Esophagus muscularis mucosa (tissue), 4 donors: Measurements from ENCODE around the gene SULF2. TPM values are rescaled to one million over a fixed set of nuclear protein-coding genes. Genes with fewer than 3 reads are reported as not detected.
A peak's percentile ranks its signal among the peaks of the same experiment; 100 is the strongest.

Experiments
- DNase-seq: peaks from one replicate; pipeline ENCODE4 v3.0.0-alpha.2; 2017; ENCODE audit errors: extremely low spot score
- H3K27ac ChIP-seq, 4 donors: fragments of 200-600 bp; sonication (generic); replicated peaks in 1 of 4; 1 replicate in 3 of 4; 2 replicates in 1 of 4; pipeline ENCODE4 v1.5.1; 2016 to 2019; ENCODE audit warnings: mild to moderate bottlenecking in 1 of 4
- H3K27me3 ChIP-seq, 4 donors: fragments of 200-600 bp; sonication (generic); one replicate each; pipeline versions ENCODE4 v1.5.1 to v1.6.0; 2016 to 2019
- H3K36me3 ChIP-seq, 4 donors: fragments of 200-600 bp; sonication (generic); one replicate each; pipeline ENCODE4 v1.5.1; 2016 to 2019
- H3K4me1 ChIP-seq, 4 donors: fragments of 200-600 bp; sonication (generic); one replicate each; pipeline ENCODE4 v1.5.1; 2016 to 2019
- H3K4me3 ChIP-seq, 4 donors: fragments of 200-600 bp; sonication (generic); 1 replicate in 2 of 4; 2 replicates in 2 of 4; pipeline ENCODE4 v1.5.1; 2016 to 2019; ENCODE audit warnings: mild to moderate bottlenecking in 4 of 4, moderate library complexity in 1 of 4
- H3K9me3 ChIP-seq, 4 donors: fragments of 200-600 bp; sonication (generic); 1 replicate in 3 of 4; 2 replicates in 1 of 4; pipeline ENCODE4 v1.5.1; 2016 to 2019
- EP300 ChIP-seq: sonication (generic); formaldehyde crosslinking; IDR thresholded peaks from one replicate; pipeline ENCODE4 v1.6.1; 2017; ENCODE audit warnings: antibody characterized with exemption
- POLR2A ChIP-seq: fragments of 450-650 bp; IDR thresholded peaks from one replicate; pipeline ENCODE4 v1.6.1; 2017; ENCODE audit warnings: antibody characterized with exemption, moderate library complexity, mild to moderate bottlenecking, low read depth
- POLR2AphosphoS5 ChIP-seq, 2 donors: sonication (generic); formaldehyde crosslinking; IDR thresholded peaks; one replicate each; pipeline ENCODE4 v1.6.1; 2017; ENCODE audit warnings: antibody characterized with exemption in 2 of 2
- WGBS: methylation state at CpG from one replicate; pipeline ENCODE4 v1.1.5; 2018; 5-methylcytosine and 5-hydroxymethylcytosine counted together
- intact Hi-C: fragments of 100-400 bp; cut with DNase I; formaldehyde crosslinking; loops from one replicate; pipeline ENCODE4 v1.15.1; 2023
- total RNA-seq, 4 donors: library from RNA; depleted of rRNA; stranded (reverse); fragments of >200 nt; gene quantifications; one replicate each; pipeline versions ENCODE4 v1.1.0 to v1.2.1, GENCODE V29; 2016
- TF ChIP-seq, protein P1 (sequence below), 3 experiments: fragments of 200-600 bp in 2 of 3; fragments of 450-650 bp in 1 of 3; sonication (generic) in 2 of 3; IDR thresholded peaks; one replicate each; pipeline ENCODE4 v1.5.1; 2017 to 2019; ENCODE audit warnings: antibody characterized with exemption in 3 of 3, mild to moderate bottlenecking in 2 of 3, moderate library complexity in 1 of 3

SULF2 gene
- total RNA-seq, 4 donors from 2014 or later, result 78.7 to 243 (median 138) TPM

DNA sequence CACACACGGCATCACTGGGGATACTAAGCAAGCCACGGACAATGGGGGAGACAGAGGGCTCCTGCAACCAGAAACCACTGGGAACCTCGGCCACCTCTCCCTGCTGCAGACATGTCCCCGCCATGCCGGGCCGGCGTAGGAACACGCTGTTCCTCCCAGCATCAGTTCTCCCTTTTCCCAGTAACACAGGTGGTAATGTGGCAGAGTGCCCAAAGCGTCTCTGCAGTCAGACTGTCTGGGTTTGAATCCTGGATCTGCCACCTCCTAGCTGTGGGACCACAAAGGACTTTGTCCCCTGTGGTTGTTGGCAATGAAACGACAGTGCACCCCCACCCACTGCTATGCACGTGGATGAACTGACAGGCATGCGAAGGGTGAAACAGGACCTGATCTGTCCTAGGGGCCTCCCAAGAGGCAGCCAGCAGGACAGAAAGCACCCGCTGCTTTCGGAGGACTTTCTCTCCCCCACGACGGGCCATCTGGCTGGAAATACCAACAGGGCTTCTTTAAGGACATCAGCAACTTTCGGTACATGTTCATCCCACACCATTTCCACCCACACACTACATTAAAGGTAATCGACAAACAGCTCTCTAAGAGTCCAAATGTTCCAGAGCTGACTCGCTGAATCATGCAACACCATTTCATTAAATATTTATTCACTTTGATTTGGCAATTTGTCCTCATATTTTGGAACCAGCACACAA lies 74.1 kb downstream of the SULF2 start:
- TF ChIP-seq EP300, result peak; percentile 44
- TF ChIP-seq, protein P1, sequence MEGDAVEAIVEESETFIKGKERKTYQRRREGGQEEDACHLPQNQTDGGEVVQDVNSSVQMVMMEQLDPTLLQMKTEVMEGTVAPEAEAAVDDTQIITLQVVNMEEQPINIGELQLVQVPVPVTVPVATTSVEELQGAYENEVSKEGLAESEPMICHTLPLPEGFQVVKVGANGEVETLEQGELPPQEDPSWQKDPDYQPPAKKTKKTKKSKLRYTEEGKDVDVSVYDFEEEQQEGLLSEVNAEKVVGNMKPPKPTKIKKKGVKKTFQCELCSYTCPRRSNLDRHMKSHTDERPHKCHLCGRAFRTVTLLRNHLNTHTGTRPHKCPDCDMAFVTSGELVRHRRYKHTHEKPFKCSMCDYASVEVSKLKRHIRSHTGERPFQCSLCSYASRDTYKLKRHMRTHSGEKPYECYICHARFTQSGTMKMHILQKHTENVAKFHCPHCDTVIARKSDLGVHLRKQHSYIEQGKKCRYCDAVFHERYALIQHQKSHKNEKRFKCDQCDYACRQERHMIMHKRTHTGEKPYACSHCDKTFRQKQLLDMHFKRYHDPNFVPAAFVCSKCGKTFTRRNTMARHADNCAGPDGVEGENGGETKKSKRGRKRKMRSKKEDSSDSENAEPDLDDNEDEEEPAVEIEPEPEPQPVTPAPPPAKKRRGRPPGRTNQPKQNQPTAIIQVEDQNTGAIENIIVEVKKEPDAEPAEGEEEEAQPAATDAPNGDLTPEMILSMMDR (IDR thresholded peaks at IDR 0.05), result no peak
- TF ChIP-seq POLR2AphosphoS5 (IDR thresholded peaks at IDR 0.05), result peak in 1 of 2 donors; percentile 54
- Histone ChIP-seq H3K4me3 (no peak overlapping the region), H3K4me1 (peaks cover 3 to 55% (median 51%) of the 10 kb centered on the region in 4 donors), H3K36me3 (no peaks in the 10 kb centered on the region), H3K27me3 (no peaks in the 10 kb centered on the region), H3K27ac (peak overlapping the region; percentile 13 to 74 (median 48)), H3K9me3 (no peaks in the 10 kb centered on the region)
- WGBS, result 53% methylated on average over 12 of the region's 19 CpGs
- intact Hi-C loops, result no loop called here
- no peak for DNase-seq

DNA sequence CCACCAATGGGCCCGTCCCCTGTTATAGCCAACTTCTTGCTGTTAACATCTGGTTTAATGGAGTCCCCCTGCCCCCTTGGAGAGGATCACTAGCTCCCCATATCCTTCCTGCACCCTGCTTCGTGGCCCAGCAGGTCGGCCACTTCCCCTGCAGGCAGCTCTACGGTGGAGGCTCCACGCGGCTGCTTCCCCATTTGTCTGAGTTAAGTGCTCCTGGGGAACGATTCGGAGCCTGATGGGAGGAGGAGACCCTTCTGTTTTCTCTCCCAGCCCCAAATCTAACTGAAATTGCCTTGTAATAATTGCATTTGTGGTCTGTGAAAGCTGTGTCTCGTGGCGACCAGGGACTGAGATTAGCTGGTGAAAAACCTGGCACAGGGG lies 74.6 kb downstream of the SULF2 start:
- TF ChIP-seq POLR2A (no peak), POLR2AphosphoS5 (IDR thresholded peaks at IDR 0.05) (no peak)
- TF ChIP-seq, protein P1 (IDR thresholded peaks at IDR 0.05), result no peak
- Histone ChIP-seq H3K4me1 (peaks cover 8 to 60% (median 56%) of the 10 kb centered on the region in 4 donors), H3K4me3 (no peak overlapping the region), H3K27ac (peak overlapping the region in 3 of 4 donors; percentile 45 to 74 (median 50)), H3K36me3 (no peaks in the 10 kb centered on the region), H3K27me3 (no peaks in the 10 kb centered on the region), H3K9me3 (no peaks in the 10 kb centered on the region)
- no peak for DNase-seq
- intact Hi-C loops, result no loop called here
- 73% methylated on average over 9 of the region's 10 CpGs for WGBS

DNA sequence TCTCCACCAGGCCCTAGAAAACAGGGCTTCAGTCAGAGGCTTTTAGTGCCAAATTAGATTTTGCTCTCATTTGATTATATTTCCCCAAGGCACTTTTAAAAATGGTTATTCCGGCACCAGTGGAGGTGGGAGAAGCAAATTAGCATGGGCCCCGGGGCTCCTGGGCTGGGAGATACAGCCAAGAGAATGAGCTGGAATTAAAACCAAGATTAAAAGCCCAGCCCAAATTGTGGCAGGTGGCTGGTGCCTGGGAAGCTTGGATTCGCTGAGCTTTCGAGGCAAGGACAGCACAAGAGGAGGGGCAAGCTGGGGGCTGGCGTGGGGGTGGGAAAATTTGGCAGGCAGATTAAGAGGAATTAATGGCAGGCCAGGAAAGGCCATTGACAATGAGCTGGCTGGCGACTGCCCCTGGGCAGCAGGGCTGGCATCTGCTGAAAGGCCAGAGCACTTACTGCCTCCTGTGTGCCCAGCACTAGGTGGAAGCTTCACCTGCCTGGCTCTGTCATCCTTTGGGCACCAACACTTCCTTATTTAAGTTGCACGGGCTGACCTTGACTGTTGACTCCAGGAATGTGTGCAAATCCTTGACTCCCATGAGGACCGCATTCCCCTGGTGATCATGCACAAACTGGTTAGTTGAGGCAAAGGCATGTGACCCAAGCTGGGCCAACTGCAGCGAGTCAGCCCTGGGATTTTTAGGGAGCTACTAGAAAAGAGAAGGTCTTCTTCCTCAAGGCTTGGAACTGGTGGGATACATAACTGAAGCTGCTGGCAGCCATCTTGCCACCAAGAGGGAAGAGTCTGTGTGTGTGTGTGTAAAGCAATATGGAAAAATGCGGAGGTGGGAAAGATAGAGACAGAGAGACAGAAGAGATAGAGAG lies 76.1 kb downstream of the SULF2 start:
- no peaks in the 10 kb centered on the region for H3K9me3 ChIP-seq
- no peak overlapping the region for H3K27ac ChIP-seq
- intact Hi-C loops, result no loop called here
- TF ChIP-seq POLR2A (no peak), POLR2AphosphoS5 (IDR thresholded peaks at IDR 0.05) (no peak), EP300 (no peak)
- TF ChIP-seq, protein P1 (IDR thresholded peaks at IDR 0.05), result no peak
- no peak overlapping the region for H3K4me3 ChIP-seq
- no peaks in the 10 kb centered on the region for H3K27me3 ChIP-seq
- 86% methylated on average over 10 of the region's 10 CpGs for WGBS
- no peaks in the 10 kb centered on the region for H3K36me3 ChIP-seq
- peaks cover 20 to 69% (median 65%) of the 10 kb centered on the region in 4 donors for H3K4me1 ChIP-seq
- no peak for DNase-seq

DNA sequence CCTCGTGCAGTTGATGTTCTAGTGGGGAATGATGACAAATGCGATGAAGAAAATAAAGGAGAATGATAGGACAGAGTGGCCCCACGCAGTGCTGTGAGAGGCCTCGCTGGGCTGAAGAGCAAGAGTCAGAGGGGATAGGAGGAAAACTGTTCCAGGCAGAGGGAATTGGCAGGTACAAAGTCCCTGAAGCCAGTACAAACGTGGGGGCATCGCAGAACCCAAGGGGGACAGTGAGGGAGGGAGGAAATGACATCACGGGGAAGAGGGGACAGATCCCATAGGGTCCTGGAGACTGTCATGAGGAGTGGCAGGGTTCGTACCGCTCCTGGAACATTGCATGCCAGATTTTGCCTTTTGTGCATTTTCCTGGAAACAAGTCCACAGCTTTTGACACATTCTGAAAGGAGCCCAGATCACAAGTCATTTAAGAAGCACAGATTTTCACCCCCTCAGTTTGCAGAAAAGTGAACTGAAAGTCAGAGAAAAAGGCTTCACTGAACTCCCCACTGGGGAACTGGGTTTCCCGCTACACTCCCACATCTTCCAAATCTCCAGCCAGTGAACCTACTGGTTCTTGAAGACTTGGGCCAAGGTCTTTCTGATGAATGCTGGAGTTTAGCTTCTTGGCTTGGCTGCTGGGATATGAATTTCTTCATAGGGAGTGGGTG lies 77.0 kb downstream of the SULF2 start:
- no peaks in the 10 kb centered on the region for H3K9me3 ChIP-seq
- 78% methylated on average over 10 of the region's 10 CpGs for WGBS
- H3K27me3 ChIP-seq, result no peaks in the 10 kb centered on the region
- peaks cover 20 to 65% (median 64%) of the 10 kb centered on the region in 4 donors for H3K4me1 ChIP-seq
- H3K36me3 ChIP-seq, result no peaks in the 10 kb centered on the region
- H3K27ac ChIP-seq, result no peak overlapping the region
- intact Hi-C loops, result no loop called here
- DNase-seq, result no peak
- no peak for TF ChIP-seq POLR2A
- no peak for TF ChIP-seq POLR2AphosphoS5 (IDR thresholded peaks at IDR 0.05)
- TF ChIP-seq EP300, result no peak
- TF ChIP-seq, protein P1 (IDR thresholded peaks at IDR 0.05), result no peak
- H3K4me3 ChIP-seq, result no peak overlapping the region
